ENCODE measurements around the gene HSPB1. TPM values are rescaled to one million over a fixed set of nuclear protein-coding genes. Genes with fewer than 3 reads are reported as not detected.

Gene HSPB1
- total RNA-seq, 1 experiment from 2014 or later, result 82.1 TPM

DNA sequence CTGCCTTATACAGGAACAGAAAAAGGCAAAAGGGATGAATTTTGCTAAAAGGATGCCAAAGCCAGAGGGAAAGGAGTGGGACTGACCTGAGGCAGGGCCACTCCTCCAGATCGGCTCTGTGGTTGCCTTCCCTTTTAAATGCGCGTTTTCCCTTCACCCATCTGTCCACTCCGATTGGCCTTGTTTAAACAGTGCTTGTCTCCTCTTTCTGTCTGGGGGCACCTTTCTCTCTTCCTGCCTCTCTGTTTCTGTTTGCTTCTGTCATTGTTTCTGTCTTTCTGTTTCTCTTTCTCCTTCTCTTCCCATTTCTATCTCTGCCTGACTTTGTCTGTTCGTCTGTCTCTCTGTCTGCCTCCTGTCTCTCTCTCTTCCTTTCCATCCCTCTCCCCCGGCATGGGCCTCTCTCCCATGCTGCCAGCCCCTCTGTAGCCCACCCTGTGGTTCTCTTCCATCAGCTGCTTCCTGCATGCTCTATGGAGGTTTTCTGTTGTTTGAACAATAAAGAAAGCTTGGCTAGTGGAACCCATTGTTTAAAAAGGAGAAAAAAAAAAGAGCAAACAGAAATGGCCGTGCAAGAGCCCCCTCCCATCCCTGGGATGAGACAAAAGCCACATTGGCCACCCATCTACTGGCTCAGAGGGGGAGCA is 29.5 kb upstream of the HSPB1 start:
- Mint-ChIP-seq H3K9me3 (ENCODE audit: unreplicated experiment) (no peaks in the 10 kb centered on the region), H3K36me3 (ENCODE audit: insufficient read depth, unreplicated experiment) (no peaks in the 10 kb centered on the region), H3K27ac (ENCODE audit: unreplicated experiment) (no peak overlapping the region), H3K27me3 (ENCODE audit: insufficient read depth, unreplicated experiment) (peaks cover 28% of the 10 kb centered on the region), H3K4me1 (ENCODE audit: low read depth, unreplicated experiment) (no peaks in the 10 kb centered on the region), H3K4me3 (ENCODE audit: unreplicated experiment) (no peak overlapping the region)
- intact Hi-C loops (cut with micrococcal nuclease; ENCODE audit: unreplicated experiment), result no loop called here
- TF ChIP-seq, protein P1, sequence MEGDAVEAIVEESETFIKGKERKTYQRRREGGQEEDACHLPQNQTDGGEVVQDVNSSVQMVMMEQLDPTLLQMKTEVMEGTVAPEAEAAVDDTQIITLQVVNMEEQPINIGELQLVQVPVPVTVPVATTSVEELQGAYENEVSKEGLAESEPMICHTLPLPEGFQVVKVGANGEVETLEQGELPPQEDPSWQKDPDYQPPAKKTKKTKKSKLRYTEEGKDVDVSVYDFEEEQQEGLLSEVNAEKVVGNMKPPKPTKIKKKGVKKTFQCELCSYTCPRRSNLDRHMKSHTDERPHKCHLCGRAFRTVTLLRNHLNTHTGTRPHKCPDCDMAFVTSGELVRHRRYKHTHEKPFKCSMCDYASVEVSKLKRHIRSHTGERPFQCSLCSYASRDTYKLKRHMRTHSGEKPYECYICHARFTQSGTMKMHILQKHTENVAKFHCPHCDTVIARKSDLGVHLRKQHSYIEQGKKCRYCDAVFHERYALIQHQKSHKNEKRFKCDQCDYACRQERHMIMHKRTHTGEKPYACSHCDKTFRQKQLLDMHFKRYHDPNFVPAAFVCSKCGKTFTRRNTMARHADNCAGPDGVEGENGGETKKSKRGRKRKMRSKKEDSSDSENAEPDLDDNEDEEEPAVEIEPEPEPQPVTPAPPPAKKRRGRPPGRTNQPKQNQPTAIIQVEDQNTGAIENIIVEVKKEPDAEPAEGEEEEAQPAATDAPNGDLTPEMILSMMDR (IDR thresholded peaks at IDR 0.05; ENCODE audit: insufficient read depth in 1 of 2, low read depth in 1 of 2, low read length in 1 of 2, severe bottlenecking in 1 of 2, unreplicated experiment in 1 of 2), result no peak
- CTCF ChIA-PET, result interaction anchor here (1.0 kb wide), 1 partner anchor 34 kb away, joined by 6 read pairs; no protein-coding TSS in a partner anchor
- Histone ChIP-seq H3K27me3 (replicated peaks; ENCODE audit: control insufficient read depth, insufficient read depth, low read length) (no peaks in the 10 kb centered on the region; the same call in 1 of the 2 replicates), H3K9me3 (no peaks in the 10 kb centered on the region), H3K4me3 (ENCODE audit: low read depth, low read length) (no peak overlapping the region), H3K36me3 (ENCODE audit: control insufficient read depth, insufficient read depth, low read length) (no peaks in the 10 kb centered on the region), H3K4me1 (no peaks in the 10 kb centered on the region)
- POLR2A ChIA-PET, result no interaction called here
- BruUV-seq (replicated peaks), result no TSS peak
- DNase-seq, result no peak

DNA sequence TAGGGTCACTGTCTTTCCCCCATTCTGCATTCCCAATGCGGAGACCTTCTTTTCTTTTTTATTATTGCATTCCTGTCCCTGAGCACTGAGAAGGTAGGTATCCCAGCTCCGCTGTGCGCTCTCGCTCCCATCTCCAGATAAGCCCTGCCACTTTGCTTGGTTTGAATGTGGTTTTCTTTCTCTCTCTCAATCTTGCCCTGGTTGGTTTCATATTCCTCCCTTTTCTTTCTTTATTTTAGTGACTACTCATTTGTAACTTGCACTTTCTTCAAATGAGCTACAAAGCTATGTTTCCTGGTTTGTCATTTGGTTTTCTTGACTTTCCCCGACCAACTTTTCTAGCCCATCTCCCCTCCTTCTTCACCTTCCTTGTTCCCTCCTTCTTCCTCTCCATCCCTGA is 29.0 kb upstream of the HSPB1 start:
- no TSS peak for BruUV-seq (replicated peaks)
- Histone ChIP-seq H3K9me3 (no peaks in the 10 kb centered on the region), H3K36me3 (ENCODE audit: control insufficient read depth, insufficient read depth, low read length) (no peaks in the 10 kb centered on the region), H3K4me1 (no peaks in the 10 kb centered on the region), H3K4me3 (ENCODE audit: low read depth, low read length) (no peak overlapping the region), H3K27me3 (replicated peaks; ENCODE audit: control insufficient read depth, insufficient read depth, low read length) (no peaks in the 10 kb centered on the region; the same call in 1 of the 2 replicates)
- no peaks in the 10 kb centered on the region for H3K9me3 Mint-ChIP-seq (ENCODE audit: unreplicated experiment)
- TF ChIP-seq, protein P1 (IDR thresholded peaks at IDR 0.05; ENCODE audit: insufficient read depth in 1 of 2, low read depth in 1 of 2, low read length in 1 of 2, severe bottlenecking in 1 of 2, unreplicated experiment in 1 of 2), result no peak
- no peak overlapping the region for H3K4me3 Mint-ChIP-seq (ENCODE audit: unreplicated experiment)
- intact Hi-C loops (cut with micrococcal nuclease; ENCODE audit: unreplicated experiment), result no loop called here
- no peaks in the 10 kb centered on the region for H3K36me3 Mint-ChIP-seq (ENCODE audit: insufficient read depth, unreplicated experiment)
- POLR2A ChIA-PET, result no interaction called here
- H3K4me1 Mint-ChIP-seq (ENCODE audit: low read depth, unreplicated experiment), result no peaks in the 10 kb centered on the region
- no peak for DNase-seq
- no peak overlapping the region for H3K27ac Mint-ChIP-seq (ENCODE audit: unreplicated experiment)
- CTCF ChIA-PET, result interaction anchor here (1.0 kb wide), 1 partner anchor 34 kb away, joined by 6 read pairs; no protein-coding TSS in a partner anchor
- H3K27me3 Mint-ChIP-seq (ENCODE audit: insufficient read depth, unreplicated experiment), result peaks cover 26% of the 10 kb centered on the region

DNA sequence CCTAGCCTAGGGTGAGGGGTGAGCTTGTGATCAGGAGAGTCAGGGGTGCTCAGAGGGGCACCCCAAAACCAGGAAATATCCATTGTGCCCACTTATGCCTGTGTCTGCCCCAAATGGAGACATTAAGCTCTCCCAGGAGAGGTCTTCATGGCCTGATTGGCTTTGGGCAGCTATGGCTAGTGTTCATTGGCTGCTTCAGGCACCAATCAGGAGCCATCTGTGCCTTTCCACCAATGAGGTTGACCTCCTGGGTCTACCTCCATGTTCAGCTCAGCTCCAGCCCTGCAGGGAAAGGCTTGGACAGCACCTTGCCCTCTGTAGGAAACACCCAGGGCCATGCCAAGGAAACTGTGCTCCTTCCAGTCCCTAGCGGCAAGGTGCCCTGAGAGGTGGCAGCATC is 23.9 kb upstream of the HSPB1 start:
- Histone ChIP-seq H3K36me3 (ENCODE audit: control insufficient read depth, insufficient read depth, low read length) (no peaks in the 10 kb centered on the region), H3K4me3 (ENCODE audit: low read depth, low read length) (no peak overlapping the region), H3K4me1 (peaks cover 3% of the 10 kb centered on the region; the same call in 1 of the 2 replicates), H3K9me3 (no peaks in the 10 kb centered on the region), H3K27me3 (replicated peaks; ENCODE audit: control insufficient read depth, insufficient read depth, low read length) (peaks cover 2% of the 10 kb centered on the region; the same call in 1 of the 2 replicates)
- intact Hi-C loops (cut with micrococcal nuclease; ENCODE audit: unreplicated experiment), result no loop called here
- Mint-ChIP-seq H3K4me1 (ENCODE audit: low read depth, unreplicated experiment) (peaks cover 9% of the 10 kb centered on the region), H3K4me3 (ENCODE audit: unreplicated experiment) (no peak overlapping the region), H3K27me3 (ENCODE audit: insufficient read depth, unreplicated experiment) (peaks cover 25% of the 10 kb centered on the region), H3K36me3 (ENCODE audit: insufficient read depth, unreplicated experiment) (no peaks in the 10 kb centered on the region), H3K27ac (ENCODE audit: unreplicated experiment) (no peak overlapping the region), H3K9me3 (ENCODE audit: unreplicated experiment) (no peaks in the 10 kb centered on the region)
- TF ChIP-seq, protein P1 (IDR thresholded peaks at IDR 0.05; ENCODE audit: insufficient read depth in 1 of 2, low read depth in 1 of 2, low read length in 1 of 2, severe bottlenecking in 1 of 2, unreplicated experiment in 1 of 2), result no peak
- no TSS peak for BruUV-seq (replicated peaks)
- DNase-seq, result no peak
- CTCF ChIA-PET, result interaction anchor here (0.6 to 1.5 kb wide), 2 partner anchors 15 to 16 kb away, joined by 3 to 5 read pairs; no protein-coding TSS in a partner anchor
- POLR2A ChIA-PET, result no interaction called here
